K562 (cell line): ENCODE data around the gene JAG2. TPM values are rescaled to one million over a fixed set of nuclear protein-coding genes. Genes with fewer than 3 reads are reported as not detected.

ENCODE experiments used
- ATAC-seq: fragments of 200-7000 bp; cut with Tn5 transposase; 3 replicates; pipeline ENCODE4 v1.9.1; 2020; ENCODE audit warnings: moderate library complexity
- BruUV-seq: library from RNA; stranded (reverse); fragments of 400-500 nt; replicated peaks from 2 replicates; lab custom pipeline; 2021; lab: Mats Ljungman, UMichigan
- CTCF ChIA-PET: fragments of 300-600 bp; formaldehyde crosslinking; extraction: SDS; loops from one replicate; lab custom pipeline; 2021; ENCODE audit warnings: low intra/inter-chr PET ratio; lab: Yijun Ruan, JAX
- POLR2A ChIA-PET: fragments of 300-600, 350-650 bp; sonication (Branson Sonifier 250); formaldehyde crosslinking; extraction: SDS; loops from one replicate; lab custom pipeline; 2021; ENCODE audit warnings: antibody characterized with exemption, inconsistent platforms; lab: Yijun Ruan, JAX
- DNase-seq, 4 experiments: peaks; one replicate each; pipeline versions ENCODE4 v3.0.0 to v3.0.0-alpha.2; 2011 to 2018; ENCODE audit warnings: low spot score in 3 of 4, mixed read lengths in 3 of 4; ENCODE audit errors: extremely low read depth in 1 of 4
- FAIRE-seq: peaks from 2 replicates; lab custom pipeline; 2011; peaks lifted over from hg19 to GRCh38; lab: Jason Lieb, UNC
- H2AFZ ChIP-seq: 2 replicates; pipeline ENCODE4 v1.6.0; 2011; ENCODE audit warnings: low read depth, low read length, control low read depth, inconsistent platforms
- H3K27ac ChIP-seq: fragments of 200-600 bp; 3 replicates; pipeline ENCODE4 v1.8.0; 2011; ENCODE audit warnings: low read depth, mild to moderate bottlenecking, control low read depth, inconsistent platforms, low read length, moderate library complexity, mixed read lengths; ENCODE audit errors: extremely low read depth
- H3K27me3 ChIP-seq, 2 experiments: fragments of 300-600 bp in 1 of 2; 2 replicates in 1 of 2; 3 replicates in 1 of 2; pipeline versions ENCODE4 v1.6.0 to v1.8.0; 2011; ENCODE audit warnings: inconsistent platforms in 2 of 2, low read length in 2 of 2, mild to moderate bottlenecking in 1 of 2, mixed read lengths in 1 of 2, moderate library complexity in 1 of 2; ENCODE audit not compliant: control insufficient read depth in 2 of 2, insufficient read depth in 2 of 2
- H3K36me3 ChIP-seq: fragments of 300-600 bp; 3 replicates; pipeline ENCODE4 v1.8.0; 2011; ENCODE audit warnings: mild to moderate bottlenecking, low read length, inconsistent platforms; ENCODE audit not compliant: control insufficient read depth, insufficient read depth
- H3K4me1 ChIP-seq, 2 experiments: fragments of 200-600 bp in 1 of 2; replicated peaks in 1 of 2; 2 replicates in 1 of 2; 3 replicates in 1 of 2; pipeline versions ENCODE4 v1.5.1 to v1.8.0; 2011; ENCODE audit warnings: inconsistent platforms in 2 of 2, low read length in 2 of 2, mild to moderate bottlenecking in 1 of 2, mixed read lengths in 1 of 2, moderate library complexity in 1 of 2; ENCODE audit not compliant: control insufficient read depth in 2 of 2, insufficient read depth in 2 of 2
- H3K4me2 ChIP-seq: 2 replicates; pipeline ENCODE4 v1.6.1; 2011; ENCODE audit warnings: low read length, control low read depth, inconsistent platforms, mixed read lengths; ENCODE audit not compliant: insufficient read depth
- H3K4me3 ChIP-seq: fragments of 200-600 bp; sonication (generic), shearing (Covaris generic); 2 replicates; pipeline ENCODE4 v1.5.1; 2016; ENCODE audit warnings: control low read depth, inconsistent platforms
- H3K79me2 ChIP-seq: fragments of 200-600 bp; 3 replicates; pipeline ENCODE4 v1.8.0; 2011; ENCODE audit warnings: low read length, inconsistent platforms; ENCODE audit not compliant: control insufficient read depth, insufficient read depth
- H3K9ac ChIP-seq, 2 experiments: 2 replicates each; pipeline versions ENCODE4 v1.6.0 to v1.6.1; 2011; ENCODE audit warnings: low read depth in 2 of 2, low read length in 2 of 2, control low read depth in 1 of 2, inconsistent platforms in 1 of 2, mild to moderate bottlenecking in 1 of 2, mixed read lengths in 1 of 2; ENCODE audit not compliant: insufficient read depth in 1 of 2
- H3K9me1 ChIP-seq: one replicate; pipeline ENCODE4 v1.6.0; 2011; ENCODE audit warnings: inconsistent platforms, mild to moderate bottlenecking, low read length, moderate library complexity; ENCODE audit not compliant: control insufficient read depth, insufficient read depth
- H3K9me3 ChIP-seq: replicated peaks from 2 replicates; pipeline ENCODE4 v1.5.1; 2011; ENCODE audit warnings: low read depth, low read length, inconsistent platforms; ENCODE audit not compliant: control insufficient read depth, insufficient read depth
- H4K20me1 ChIP-seq: replicated peaks from 2 replicates; pipeline ENCODE4 v1.6.1; 2011; ENCODE audit warnings: low read length, inconsistent platforms, mixed read lengths; ENCODE audit not compliant: control insufficient read depth, insufficient read depth
- ARID1B ChIP-seq: fragments of 450-650 bp; IDR thresholded peaks from 2 replicates; pipeline ENCODE4 v1.6.1; 2016; ENCODE audit warnings: antibody characterized with exemption, mild to moderate bottlenecking, inconsistent platforms
- CLOCK ChIP-seq: fragments of 250-450 bp; sonication (Bioruptor Pico); IDR thresholded peaks from 2 replicates; pipeline ENCODE4 v1.4.0; 2020; ENCODE audit warnings: mild to moderate bottlenecking, moderate library complexity, borderline replicate concordance
- HMG20B ChIP-seq: fragments of 250-450 bp; sonication (Bioruptor Pico); IDR thresholded peaks from 2 replicates; pipeline ENCODE4 v1.5.0; 2021; ENCODE audit warnings: mild to moderate bottlenecking
- KLF6 ChIP-seq: fragments of 250-450 bp; sonication (Bioruptor Pico); IDR thresholded peaks from 2 replicates; pipeline ENCODE4 v1.4.0; 2020; ENCODE audit warnings: mild to moderate bottlenecking, moderate library complexity, borderline replicate concordance
- NFE2L1 ChIP-seq: fragments of 450-650 bp; IDR thresholded peaks from 2 replicates; pipeline ENCODE4 v1.6.1; 2016; ENCODE audit warnings: missing genetic modification characterization, low read depth, mild to moderate bottlenecking, missing compliant biosample characterization, moderate library complexity, borderline replicate concordance
- PTBP1 ChIP-seq: fragments of 200-400 bp; formaldehyde crosslinking; IDR thresholded peaks from 2 replicates; pipeline ENCODE4 v1.6.1; 2017; ENCODE audit warnings: low read depth, low read length
- RAD51 ChIP-seq: fragments of 450-650 bp; IDR thresholded peaks from 2 replicates; pipeline ENCODE4 v1.7.1; 2016; ENCODE audit warnings: low read depth, mild to moderate bottlenecking, borderline replicate concordance
- SNAPC5 ChIP-seq: fragments of 250-450 bp; sonication (Bioruptor Pico); IDR thresholded peaks from 2 replicates; pipeline ENCODE4 v1.8.0; 2021; ENCODE audit warnings: moderate library complexity, mild to moderate bottlenecking, inconsistent platforms
- SOX6 ChIP-seq: fragments of 450-650 bp; IDR thresholded peaks from 2 replicates; pipeline ENCODE4 v1.6.1; 2014; ENCODE audit warnings: mild to moderate bottlenecking
- ZNF212 ChIP-seq: fragments of 450-650 bp; formaldehyde crosslinking; IDR thresholded peaks from 2 replicates; pipeline ENCODE4 v1.4.0; 2020; ENCODE audit warnings: mild to moderate bottlenecking
- WGBS: fragments of 100-300 bp; shearing (Covaris generic); methylation state at CpG from one replicate; pipeline ENCODE4 v1.1.6; 2016; ENCODE audit warnings: low coverage, mixed read lengths; ENCODE audit not compliant: insufficient coverage; ENCODE audit errors: missing lambda C conversion rate; 5-methylcytosine and 5-hydroxymethylcytosine counted together
- in situ Hi-C: fragments of 300-500 bp; cut with MboI; formaldehyde crosslinking; loops from 4 replicates; pipeline ENCODE4 v1.15.0; 2018; ENCODE audit warnings: inconsistent platforms, mixed read lengths
- intact Hi-C: fragments of 100-400 bp; cut with micrococcal nuclease; formaldehyde crosslinking; loops from 2 replicates; pipeline ENCODE4 v1.14.2; 2022
- polyA plus RNA-seq, 8 experiments: library from polyadenylated mRNA; depleted of rRNA in 4 of 8; stranded (reverse) in 5 of 8; unstranded in 3 of 8; fragments of >200 nt; fragmentation: Nextera tagmentation in 2 of 8; fragmentation: Illumina TruSeq in 1 of 8; extraction: Ambion mirVana in 2 of 8; extraction: Trizol in 1 of 8; gene quantifications; 2 replicates each; pipeline versions ENCODE4 v1.2.1 to v1.2.3, GENCODE V29; 2011 to 2014; ENCODE audit warnings: inconsistent platforms in 1 of 8, missing spikeins in 1 of 8
- total RNA-seq, 7 experiments: library from RNA; depleted of rRNA in 6 of 7; stranded (reverse); fragments of >200 nt in 6 of 7; fragmentation: Illumina TruSeq in 2 of 7; extraction: Trizol in 2 of 7; gene quantifications; 2 replicates each; pipeline versions ENCODE4 v1.2.1 to v1.2.3, GENCODE V29; 2011 to 2021; ENCODE audit warnings: low replicate concordance in 1 of 7

JAG2 gene
- total and polyA plus RNA-seq, 9 of the 15 experiments (the other 6 are each of a cell fraction or from before 2014, with no cell fraction given) = 0.25 to 48.4 (median 8.6) TPM

GRCh38 chr14:105184461-105184860 lies 15.9 kb upstream of the JAG2 start:
- 31% methylated on average over 4 of the region's 9 CpGs for WGBS
- H3K9me3 ChIP-seq = no peaks in the 10 kb centered on the region; the same call in none of the 2 replicates
- BruUV-seq = no TSS peak
- ChIA-PET POLR2A (no interaction called here), CTCF (no interaction called here)
- no peaks in the 10 kb centered on the region for H4K20me1 ChIP-seq
- intact Hi-C loops (loop anchor here (5.0 kb wide), 1 partner anchor 92 kb away; no protein-coding TSS in a partner anchor), in situ Hi-C loops (no loop called here)
- FAIRE-seq = no peak
- DNase-seq = no peak
- no peak overlapping the region for H2AFZ ChIP-seq
- H3K4me3 ChIP-seq = no peak overlapping the region
- no peaks in the 10 kb centered on the region for H3K36me3 ChIP-seq
- no peak overlapping the region for H3K27ac ChIP-seq
- H3K4me1 ChIP-seq = peaks cover 3 to 43% of the 10 kb centered on the region in 2 experiments; a peak in 4 of 5 replicates
- H3K9me1 ChIP-seq = no peaks in the 10 kb centered on the region
- no peaks in the 10 kb centered on the region for H3K79me2 ChIP-seq
- no peaks in the 10 kb centered on the region for H3K27me3 ChIP-seq
- H3K4me2 ChIP-seq = no peak overlapping the region
- no peak for ATAC-seq
- peak overlapping the region in 1 of 2 experiments; percentile 52; a peak in 1 of 4 replicates for H3K9ac ChIP-seq
- TF ChIP-seq RAD51 (no peak), CLOCK (CRISPR knock-in tag) (no peak), SOX6 (no peak), ZNF212 (CRISPR knock-in tag) (no peak), HMG20B (CRISPR knock-in tag) (no peak), KLF6 (CRISPR knock-in tag) (no peak), SNAPC5 (CRISPR knock-in tag) (no peak), ARID1B (no peak), PTBP1 (no peak), NFE2L1 (tag) (no peak)
